ENCODE data around the gene TMC1.

- no peak for TF ChIP-seq CTCF (IDR thresholded peaks at IDR 0.05)
- no peak for TF ChIP-seq POLR2AphosphoS5 (IDR thresholded peaks at IDR 0.05)
These were observed 43.3 kb downstream of the TMC1 start for GRCh38 chr9:72564479-72565281.

Measured in stomach (tissue), 4 donors.